Natural killer cell (primary cell): Measurements from ENCODE around the gene RAD50. TPM values are rescaled to one million over a fixed set of nuclear protein-coding genes. Genes with fewer than 3 reads are reported as not detected.

Experiments
- ATAC-seq, 3 donors: fragments of 150-1000 bp in 2 of 3; fragments of 200-7000 bp in 1 of 3; cut with Tn5 transposase; 1 replicate in 1 of 3; 2 replicates in 2 of 3; pipeline ENCODE4 v1.10.0; 2021; ENCODE audit warnings: mild to moderate bottlenecking in 2 of 3, moderate library complexity in 2 of 3
- DNase-seq, 2 donors: peaks; one replicate each; pipeline versions ENCODE4 v3.0.0 to v3.0.0-alpha.2; 2013 to 2021; ENCODE audit warnings: mixed read lengths in 1 of 2
- H3K27ac ChIP-seq: one replicate; pipeline ENCODE4 v1.5.1; 2013; ENCODE audit warnings: mild to moderate bottlenecking, low read length
- H3K27me3 ChIP-seq: one replicate; pipeline ENCODE4 v1.6.1; 2013; ENCODE audit warnings: low read length; ENCODE audit not compliant: control insufficient read depth, insufficient read depth
- H3K36me3 ChIP-seq: one replicate; pipeline ENCODE4 v1.6.1; 2013; ENCODE audit warnings: low read length; ENCODE audit not compliant: control insufficient read depth, insufficient read depth
- H3K4me1 ChIP-seq: one replicate; pipeline ENCODE4 v1.6.1; 2013; ENCODE audit warnings: low read length; ENCODE audit not compliant: control insufficient read depth, insufficient read depth
- H3K4me3 ChIP-seq: one replicate; pipeline ENCODE4 v1.5.1; 2013; ENCODE audit warnings: low read length
- H3K9me3 ChIP-seq: one replicate; pipeline ENCODE4 v1.6.1; 2013; ENCODE audit warnings: low read length; ENCODE audit not compliant: control insufficient read depth, insufficient read depth
- H3K27ac Mint-ChIP-seq, 2 donors: one replicate each; pipeline ENCODE4 v1.8.0; 2022; ENCODE audit warnings: mild to moderate bottlenecking in 2 of 2, mixed read lengths in 2 of 2, moderate library complexity in 1 of 2
- H3K27me3 Mint-ChIP-seq, 2 donors: one replicate each; pipeline ENCODE4 v1.8.0; 2022; ENCODE audit warnings: low read depth in 2 of 2, mixed read lengths in 2 of 2
- H3K36me3 Mint-ChIP-seq: one replicate; pipeline ENCODE4 v1.8.0; 2022; ENCODE audit warnings: mixed read lengths
- H3K4me1 Mint-ChIP-seq, 2 donors: one replicate each; pipeline ENCODE4 v1.8.0; 2022; ENCODE audit warnings: mixed read lengths in 2 of 2
- H3K4me3 Mint-ChIP-seq: one replicate; pipeline ENCODE4 v1.8.0; 2022; ENCODE audit warnings: mild to moderate bottlenecking, moderate library complexity, mixed read lengths
- H3K9me3 Mint-ChIP-seq, 2 donors: one replicate each; pipeline ENCODE4 v1.8.0; 2022; ENCODE audit warnings: mixed read lengths in 2 of 2
- WGBS: methylation state at CpG from one replicate; pipeline ENCODE4 v1.1.7; 2013; ENCODE audit warnings: missing lambda C conversion rate; ENCODE audit not compliant: insufficient coverage; 5-methylcytosine and 5-hydroxymethylcytosine counted together
- intact Hi-C: fragments of 100-400 bp; cut with micrococcal nuclease; formaldehyde crosslinking; loops from one replicate; pipeline ENCODE4 v1.14.2; 2022
- total RNA-seq, 4 donors: library from RNA; stranded (reverse); fragments of 120-200 nt in 1 of 4; gene quantifications; one replicate each; pipeline versions ENCODE4 v1.2.3 to v1.2.4, GENCODE V29; 2013 to 2022
- TF ChIP-seq, protein P1 (sequence below): fragments of 200-600 bp; IDR thresholded peaks from one replicate; pipeline ENCODE4 v1.8.0; 2022; ENCODE audit warnings: antibody characterized with exemption

The RAD50 gene
- total RNA-seq, 3 donors from 2014 or later (not counting 1 experiment from before 2014, with no cell fraction given) = 21.0 to 31.2 (median 27.5) TPM

DNA sequence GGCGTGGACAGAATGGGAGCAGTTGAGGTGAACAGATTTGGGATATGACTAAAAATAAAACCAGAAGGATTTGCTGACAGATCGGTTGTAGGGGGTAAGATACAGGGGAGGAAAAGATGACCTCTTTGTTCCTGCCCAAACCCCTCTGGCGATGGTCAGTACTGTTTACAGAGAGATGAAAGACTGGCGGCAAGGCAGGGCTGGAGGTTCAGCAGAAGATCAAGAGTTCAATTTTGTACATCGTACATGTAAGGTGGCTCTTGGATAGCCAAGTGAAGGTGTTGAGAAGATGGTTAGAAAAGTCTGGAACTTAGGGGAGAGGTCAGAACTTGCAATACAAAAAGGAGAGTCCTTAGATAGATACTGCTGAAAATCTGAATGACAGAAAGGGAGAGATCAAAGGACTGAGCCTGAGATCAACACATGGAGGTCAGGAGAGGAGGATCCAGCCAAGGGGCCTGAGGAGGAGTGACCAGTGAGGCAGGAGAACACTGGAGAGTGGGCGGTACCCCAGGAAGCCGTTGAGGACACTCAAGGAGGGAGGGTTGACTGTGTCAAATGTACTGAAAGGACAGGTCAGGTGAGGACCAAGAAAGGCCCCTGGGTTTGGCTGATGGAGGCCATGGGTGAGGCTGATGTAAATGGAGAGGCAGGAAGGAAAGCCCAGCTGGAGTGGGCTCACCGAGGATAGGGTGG lies 124.2 kb downstream of the RAD50 start:
- WGBS = 94% methylated on average over 8 of the region's 8 CpGs
- no peaks in the 10 kb centered on the region for H3K9me3 ChIP-seq
- intact Hi-C loops = no loop called here
- peaks cover 5% of the 10 kb centered on the region for H3K4me1 ChIP-seq
- no peak overlapping the region for H3K4me3 ChIP-seq
- Mint-ChIP-seq H3K4me1 (peaks cover 7 to 16% of the 10 kb centered on the region in 2 donors), H3K4me3 (no peak overlapping the region), H3K27ac (no peak overlapping the region), H3K9me3 (no peaks in the 10 kb centered on the region), H3K36me3 (no peaks in the 10 kb centered on the region), H3K27me3 (peaks cover 5 to 10% of the 10 kb centered on the region in 2 donors)
- TF ChIP-seq, protein P1, sequence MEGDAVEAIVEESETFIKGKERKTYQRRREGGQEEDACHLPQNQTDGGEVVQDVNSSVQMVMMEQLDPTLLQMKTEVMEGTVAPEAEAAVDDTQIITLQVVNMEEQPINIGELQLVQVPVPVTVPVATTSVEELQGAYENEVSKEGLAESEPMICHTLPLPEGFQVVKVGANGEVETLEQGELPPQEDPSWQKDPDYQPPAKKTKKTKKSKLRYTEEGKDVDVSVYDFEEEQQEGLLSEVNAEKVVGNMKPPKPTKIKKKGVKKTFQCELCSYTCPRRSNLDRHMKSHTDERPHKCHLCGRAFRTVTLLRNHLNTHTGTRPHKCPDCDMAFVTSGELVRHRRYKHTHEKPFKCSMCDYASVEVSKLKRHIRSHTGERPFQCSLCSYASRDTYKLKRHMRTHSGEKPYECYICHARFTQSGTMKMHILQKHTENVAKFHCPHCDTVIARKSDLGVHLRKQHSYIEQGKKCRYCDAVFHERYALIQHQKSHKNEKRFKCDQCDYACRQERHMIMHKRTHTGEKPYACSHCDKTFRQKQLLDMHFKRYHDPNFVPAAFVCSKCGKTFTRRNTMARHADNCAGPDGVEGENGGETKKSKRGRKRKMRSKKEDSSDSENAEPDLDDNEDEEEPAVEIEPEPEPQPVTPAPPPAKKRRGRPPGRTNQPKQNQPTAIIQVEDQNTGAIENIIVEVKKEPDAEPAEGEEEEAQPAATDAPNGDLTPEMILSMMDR = no peak
- no peak for ATAC-seq
- no peak for DNase-seq
- no peaks in the 10 kb centered on the region for H3K27me3 ChIP-seq
- H3K27ac ChIP-seq = no peak overlapping the region
- H3K36me3 ChIP-seq = no peaks in the 10 kb centered on the region

DNA sequence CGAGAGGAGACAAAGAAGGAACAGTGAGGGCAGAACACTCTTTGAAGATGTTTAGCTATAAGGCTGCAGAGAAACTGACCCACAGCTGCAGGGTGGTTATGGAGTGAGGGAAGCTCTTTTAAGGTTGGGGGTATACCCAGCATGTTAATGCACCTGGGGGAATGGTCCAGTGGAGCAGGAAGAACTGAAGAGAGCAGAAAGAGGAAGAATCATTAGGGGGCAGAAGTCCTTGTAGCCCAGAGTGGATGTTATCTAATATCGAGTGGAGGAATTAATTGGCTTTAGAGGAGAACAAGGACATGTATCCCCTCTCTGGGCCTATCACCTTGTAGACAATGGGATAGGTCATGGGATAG lies 124.7 kb downstream of the RAD50 start:
- peaks cover 5% of the 10 kb centered on the region in 2 donors for H3K27me3 Mint-ChIP-seq
- no peaks in the 10 kb centered on the region for H3K9me3 ChIP-seq
- H3K9me3 Mint-ChIP-seq = no peaks in the 10 kb centered on the region
- DNase-seq (no peak), ATAC-seq (no peak)
- H3K36me3 Mint-ChIP-seq = no peaks in the 10 kb centered on the region
- TF ChIP-seq, protein P1 = no peak
- no peak overlapping the region for H3K4me3 ChIP-seq
- H3K4me1 Mint-ChIP-seq = peaks cover 7 to 11% of the 10 kb centered on the region in 2 donors
- no peaks in the 10 kb centered on the region for H3K4me1 ChIP-seq
- no peaks in the 10 kb centered on the region for H3K27me3 ChIP-seq
- WGBS = 60% methylated on average over 2 of the region's 2 CpGs
- no peak overlapping the region for H3K4me3 Mint-ChIP-seq
- no peak overlapping the region for H3K27ac Mint-ChIP-seq
- H3K36me3 ChIP-seq = no peaks in the 10 kb centered on the region
- intact Hi-C loops = no loop called here
- no peak overlapping the region for H3K27ac ChIP-seq

DNA sequence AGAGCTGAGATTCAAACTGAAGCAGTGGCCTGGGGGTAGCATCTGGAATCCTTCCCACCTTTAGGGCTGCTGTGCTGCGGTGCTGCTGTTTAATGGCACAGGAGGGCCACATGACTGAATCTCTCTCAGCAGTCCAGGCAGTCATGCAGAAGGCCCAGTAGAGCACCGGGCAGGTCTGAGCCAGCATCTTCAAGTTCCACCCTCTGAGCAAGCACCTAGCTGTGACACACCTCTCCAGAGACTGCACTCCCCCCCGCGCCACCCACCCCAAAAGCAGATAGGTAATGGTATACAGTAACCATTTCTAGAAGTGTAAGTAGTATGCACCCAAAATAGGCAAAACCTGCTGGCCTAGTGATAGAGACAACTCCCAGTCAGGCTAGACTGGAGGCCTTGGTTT lies 125.2 kb downstream of the RAD50 start:
- H3K9me3 Mint-ChIP-seq = no peaks in the 10 kb centered on the region
- no peaks in the 10 kb centered on the region for H3K36me3 Mint-ChIP-seq
- no peaks in the 10 kb centered on the region for H3K9me3 ChIP-seq
- 95% methylated on average over 2 of the region's 4 CpGs for WGBS
- no peaks in the 10 kb centered on the region for H3K27me3 ChIP-seq
- peaks cover 7 to 8% of the 10 kb centered on the region in 2 donors for H3K4me1 Mint-ChIP-seq
- no peak overlapping the region for H3K4me3 ChIP-seq
- H3K27ac Mint-ChIP-seq = no peak overlapping the region
- no peaks in the 10 kb centered on the region for H3K4me1 ChIP-seq
- H3K27me3 Mint-ChIP-seq = peaks cover 0 to 5% of the 10 kb centered on the region in 2 donors
- no peak overlapping the region for H3K4me3 Mint-ChIP-seq
- DNase-seq = no peak
- no peak for ATAC-seq
- TF ChIP-seq, protein P1 = no peak
- H3K36me3 ChIP-seq = no peaks in the 10 kb centered on the region
- no peak overlapping the region for H3K27ac ChIP-seq
- intact Hi-C loops = no loop called here

DNA sequence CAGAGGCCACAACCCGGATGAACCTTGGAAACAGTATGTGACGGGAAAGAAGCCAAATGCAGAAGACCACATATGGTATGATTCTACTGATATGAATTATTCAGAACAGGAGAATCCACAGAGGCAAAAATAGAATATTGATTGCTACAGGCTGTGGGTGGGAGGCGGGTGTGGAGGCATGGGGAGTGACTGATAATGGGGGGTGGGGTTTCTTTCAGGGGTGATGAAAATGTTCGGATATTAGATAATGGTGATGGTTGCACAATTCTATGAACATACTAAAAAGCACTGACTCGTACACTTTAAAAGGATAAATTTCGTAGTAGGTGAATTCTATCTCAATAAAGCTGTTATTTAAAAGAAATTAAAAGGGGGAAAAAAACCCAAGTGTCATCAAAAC lies 127.7 kb downstream of the RAD50 start:
- WGBS = 97% methylated on average over 3 of the region's 6 CpGs
- TF ChIP-seq, protein P1 = no peak
- Mint-ChIP-seq H3K27ac (no peak overlapping the region), H3K4me1 (peaks cover 23 to 24% of the 10 kb centered on the region in 2 donors), H3K36me3 (no peaks in the 10 kb centered on the region), H3K4me3 (no peak overlapping the region), H3K9me3 (no peaks in the 10 kb centered on the region), H3K27me3 (peaks cover 0 to 8% of the 10 kb centered on the region in 2 donors)
- peaks cover 9% of the 10 kb centered on the region for H3K4me1 ChIP-seq
- intact Hi-C loops = no loop called here
- DNase-seq (no peak), ATAC-seq (no peak)
- H3K36me3 ChIP-seq = no peaks in the 10 kb centered on the region
- no peaks in the 10 kb centered on the region for H3K9me3 ChIP-seq
- no peaks in the 10 kb centered on the region for H3K27me3 ChIP-seq
- H3K27ac ChIP-seq = no peak overlapping the region
- H3K4me3 ChIP-seq = no peak overlapping the region
